Jurkat, Clone E6-1 (cell line): ENCODE data around the gene SULT2A1. TPM values are rescaled to one million over a fixed set of nuclear protein-coding genes. Genes with fewer than 3 reads are reported as not detected.
"Not testable (repeated sequence)": the region's sequence is repeated elsewhere in the genome, so short reads cannot be mapped to it uniquely, and the experiment has no call there.

ENCODE experiments used
- DNase-seq: peaks from one replicate; pipeline ENCODE4 v3.0.0-alpha.2; 2011; ENCODE audit warnings: low read depth, low spot score
- H3K4me3 ChIP-seq: 2 replicates; pipeline ENCODE4 v1.5.1; 2011; ENCODE audit warnings: mild to moderate bottlenecking, low read length, control low read depth, moderate library complexity
- polyA plus RNA-seq: library from polyadenylated mRNA; unstranded; fragments of >200 nt; gene quantifications from one replicate; pipeline ENCODE4 v1.2.1, GENCODE V29; 2012; ENCODE audit warnings: missing spikeins; ENCODE audit not compliant: insufficient read length, insufficient read depth

Gene SULT2A1
- polyA plus RNA-seq, result not detected

- DNase-seq, result no peak
- no peak within 1 kb of the TSS for H3K4me3 ChIP-seq
Measured at GRCh38 chr19:47886010-47886559, at the start of gene SULT2A1. SULT2A1 (minus strand) TSS chr19:47886315; CDS start chr19:47886257, 58 bp downstream.

- DNase-seq, H3K4me3 ChIP-seq: not testable (repeated sequence)
Measured at GRCh38 chr19:47928581-47928980, 42.5 kb upstream of the SULT2A1 start.

DNA sequence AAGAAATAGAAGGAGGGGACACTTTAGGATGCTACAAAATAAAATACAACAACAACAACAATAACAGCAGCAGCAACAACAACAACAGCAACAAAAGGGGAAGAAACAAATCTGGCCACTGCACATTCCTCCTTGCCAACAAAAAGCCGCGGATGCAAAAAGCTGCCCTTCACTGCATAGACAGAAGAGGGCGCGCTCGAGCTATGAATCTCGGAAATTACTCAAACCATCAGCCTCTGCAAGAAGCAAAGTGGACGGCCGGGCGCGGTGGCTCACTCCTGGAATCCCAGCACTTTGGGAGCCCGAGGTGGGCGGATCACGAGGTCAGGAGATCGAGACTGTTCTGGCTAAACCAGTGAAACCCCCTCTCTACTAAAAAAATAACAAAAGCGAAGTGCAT is 34.0 kb upstream of the SULT2A1 start:
- DNase-seq, H3K4me3 ChIP-seq: not testable (repeated sequence)

- not testable (repeated sequence) for H3K4me3 ChIP-seq, DNase-seq
Measured at GRCh38 chr19:47910191-47910590, 24.1 kb upstream of the SULT2A1 start.

DNA sequence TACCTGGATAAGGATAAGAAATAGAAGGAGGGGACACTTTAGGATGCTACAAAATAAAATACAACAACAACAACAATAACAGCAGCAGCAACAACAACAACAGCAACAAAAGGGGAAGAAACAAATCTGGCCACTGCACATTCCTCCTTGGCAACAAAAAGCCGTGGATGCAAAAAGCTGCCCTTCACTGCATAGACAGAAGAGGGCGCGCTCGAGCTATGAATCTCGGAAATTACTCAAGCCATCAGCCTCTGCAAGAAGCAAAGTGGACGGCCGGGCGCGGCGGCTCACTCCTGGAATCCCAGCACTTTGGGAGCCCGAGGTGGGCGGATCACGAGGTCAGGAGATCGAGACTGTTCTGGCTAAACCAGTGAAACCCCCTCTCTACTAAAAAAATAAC is 23.2 kb upstream of the SULT2A1 start:
- not testable (repeated sequence) for H3K4me3 ChIP-seq, DNase-seq

GRCh38 chr19:47901370-47901769 is 15.3 kb upstream of the SULT2A1 start:
- no peak overlapping the region for H3K4me3 ChIP-seq
- DNase-seq, result no peak

DNA sequence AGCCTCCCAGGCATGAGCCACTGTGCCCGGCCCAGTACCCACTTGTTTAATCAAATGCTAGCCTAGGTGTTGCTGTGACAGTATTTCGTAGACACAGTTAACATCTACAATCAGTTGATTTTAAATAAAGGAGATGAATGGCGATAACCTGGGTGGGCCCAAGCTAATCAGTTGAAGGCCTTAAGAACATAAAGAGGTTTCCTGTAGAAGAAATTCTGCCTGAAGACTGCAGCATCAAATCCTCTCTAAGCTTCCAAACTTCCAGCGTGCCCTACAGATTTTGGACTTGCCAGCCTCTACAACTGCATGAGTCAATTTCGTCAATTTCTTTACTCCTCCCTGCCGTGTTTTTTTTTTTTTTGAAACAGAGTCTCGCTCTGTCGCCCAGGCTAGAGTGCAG is 13.2 kb upstream of the SULT2A1 start:
- no peak overlapping the region for H3K4me3 ChIP-seq
- no peak for DNase-seq

- no peak for DNase-seq
Measured at GRCh38 chr19:47897861-47898260, 11.7 kb upstream of the SULT2A1 start.

GRCh38 chr19:47896773-47897172 is 10.7 kb upstream of the SULT2A1 start:
- H3K4me3 ChIP-seq, result no peak overlapping the region
- DNase-seq, result no peak

More at GRCh38 chr19:47897861-47898260, 11.7 kb upstream of the SULT2A1 start:
- no peak overlapping the region for H3K4me3 ChIP-seq

- no peak for DNase-seq
Measured at GRCh38 chr19:47896019-47896418, 9.9 kb upstream of the SULT2A1 start.

DNA sequence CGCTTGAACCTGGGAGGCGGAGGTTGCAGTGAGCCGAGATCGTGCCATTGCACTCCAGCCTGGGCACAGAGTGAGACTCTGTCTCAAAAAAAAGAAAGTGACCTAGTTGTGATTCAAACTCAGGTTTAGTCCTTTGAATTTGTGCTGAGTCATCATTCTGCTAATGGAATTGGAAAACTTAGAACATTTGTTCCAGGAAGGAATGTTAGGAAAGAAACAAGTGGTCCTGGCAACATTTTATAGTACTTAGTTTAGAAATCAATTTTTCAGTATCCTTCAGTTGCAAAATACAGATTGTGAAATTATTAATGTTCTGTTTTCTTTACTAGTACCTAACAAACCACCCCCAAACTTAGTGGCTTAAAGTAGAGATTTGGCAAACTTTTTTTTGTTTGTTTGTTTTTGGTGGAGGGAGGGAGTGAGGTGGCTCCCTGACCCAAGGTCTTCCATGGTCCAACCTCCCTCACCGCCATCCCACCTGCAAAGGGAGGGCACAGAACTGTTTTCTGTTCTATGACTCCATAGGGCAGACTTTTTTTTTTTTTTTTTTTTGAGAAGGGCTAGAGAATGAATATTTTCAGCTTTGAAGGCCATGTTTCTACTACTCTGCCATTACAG is 9.2 kb upstream of the SULT2A1 start:
- DNase-seq, result no peak
- no peak overlapping the region for H3K4me3 ChIP-seq

More at GRCh38 chr19:47896019-47896418, 9.9 kb upstream of the SULT2A1 start:
- H3K4me3 ChIP-seq, result no peak overlapping the region

DNA sequence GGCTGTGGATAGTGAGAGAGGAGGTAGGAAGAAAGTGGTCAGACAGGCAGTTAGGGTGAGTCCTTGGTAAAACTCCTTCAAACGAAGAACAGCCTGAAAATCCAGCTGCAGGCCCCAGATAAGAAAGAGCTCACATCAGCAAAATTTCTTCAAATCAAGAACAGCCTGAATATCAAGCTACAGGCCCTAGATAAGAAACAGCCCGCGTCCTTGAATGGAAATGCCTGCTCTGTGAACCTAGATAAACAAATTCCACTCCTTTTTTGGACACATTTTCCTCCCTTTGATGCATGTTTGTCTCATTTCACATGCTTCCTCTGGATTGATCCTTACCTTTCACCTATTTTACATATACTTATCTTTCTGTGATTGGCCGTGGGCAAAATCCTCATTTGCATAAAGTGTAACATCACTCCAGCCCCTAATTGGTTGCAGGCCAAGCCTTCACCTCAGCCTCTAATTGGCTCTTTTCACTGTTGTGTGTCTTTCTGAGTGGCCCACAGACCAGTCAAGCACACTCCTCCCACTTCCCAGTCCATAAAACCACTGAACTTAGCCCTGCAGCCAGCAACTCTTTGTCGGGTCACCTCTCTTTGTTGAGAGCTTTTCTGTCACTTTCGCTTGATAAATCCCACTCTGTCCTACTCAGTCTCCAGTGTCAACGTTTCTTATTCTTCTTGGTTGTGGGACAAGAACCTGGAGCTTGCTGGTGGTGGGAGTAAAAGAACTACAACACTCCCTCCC is 6.0 kb upstream of the SULT2A1 start:
- H3K4me3 ChIP-seq, result no peak overlapping the region
- no peak for DNase-seq

- H3K4me3 ChIP-seq, result no peak overlapping the region
- DNase-seq, result no peak
Measured at GRCh38 chr19:47891622-47891922, 5.5 kb upstream of the SULT2A1 start.

- no peak overlapping the region for H3K4me3 ChIP-seq
- DNase-seq, result no peak
Measured at GRCh38 chr19:47890865-47891621, 4.9 kb upstream of the SULT2A1 start.

GRCh38 chr19:47885067-47885463 is 1.1 kb downstream of the SULT2A1 start:
- no peak overlapping the region for H3K4me3 ChIP-seq
- DNase-seq, result no peak

DNA sequence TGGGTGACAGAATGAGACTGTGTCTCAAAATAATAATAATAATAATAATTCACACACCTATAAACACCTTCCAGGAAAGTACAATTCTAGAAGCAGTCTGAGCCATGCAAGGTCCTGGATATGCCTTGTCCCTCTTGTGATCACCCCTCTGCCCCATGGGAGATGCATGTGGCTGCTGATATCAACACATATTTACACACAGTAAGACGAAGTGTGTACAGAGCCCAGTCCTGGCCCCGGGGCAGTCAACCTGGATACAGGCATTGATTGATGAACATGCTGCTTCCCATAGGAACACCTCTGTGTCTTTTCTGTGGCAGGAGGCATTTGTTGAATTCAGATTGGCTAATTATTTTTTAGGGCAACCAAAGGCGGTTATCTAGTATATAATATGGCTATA is 3.2 kb downstream of the SULT2A1 start:
- no peak overlapping the region for H3K4me3 ChIP-seq
- no peak for DNase-seq

- no peak for DNase-seq
- no peak overlapping the region for H3K4me3 ChIP-seq
Measured at GRCh38 chr19:47881757-47882156, 4.4 kb downstream of the SULT2A1 start.

GRCh38 chr19:47879385-47879784 is 6.7 kb downstream of the SULT2A1 start:
- not testable (repeated sequence) for DNase-seq, H3K4me3 ChIP-seq

- no peak for DNase-seq
- H3K4me3 ChIP-seq, result no peak overlapping the region
Measured at GRCh38 chr19:47878906-47879305, 7.2 kb downstream of the SULT2A1 start.

DNA sequence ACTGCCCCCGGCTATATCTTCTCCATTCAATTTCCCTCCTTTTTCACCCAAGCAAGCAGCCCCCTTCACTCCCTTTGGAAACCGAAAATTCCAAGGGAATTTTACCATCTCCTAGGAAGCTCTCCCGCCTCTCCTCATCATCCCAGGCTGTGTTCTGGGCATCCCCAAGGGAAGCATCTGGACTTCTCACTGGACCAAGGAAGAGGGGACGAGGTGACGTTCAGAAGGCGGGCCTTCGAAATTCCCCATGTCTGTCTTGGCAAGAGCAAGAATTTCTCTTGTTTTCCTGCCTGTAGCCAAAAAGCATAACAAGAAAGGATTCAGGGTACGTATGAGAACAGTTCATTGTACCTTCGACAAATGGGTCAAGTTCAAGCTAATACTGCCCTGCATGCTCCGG is 20.9 kb downstream of the SULT2A1 start:
- no peak for DNase-seq
- H3K4me3 ChIP-seq, result no peak overlapping the region
